PC-9 (cell line): ENCODE results near the gene ANKRD13B. TPM values are rescaled to one million over a fixed set of nuclear protein-coding genes. Genes with fewer than 3 reads are reported as not detected.

Experiments used
- BruUV-seq: library from RNA; stranded (reverse); fragments of 400-500 nt; replicated peaks from 2 replicates; lab custom pipeline; 2021; lab: Mats Ljungman, UMichigan
- CTCF ChIA-PET: fragments of 300-600 bp; sonication (Branson Sonifier 250); formaldehyde crosslinking; loops from one replicate; lab custom pipeline; 2022; ENCODE audit warnings: antibody characterized with exemption; lab: Charles Lee
- POLR2A ChIA-PET: fragments of 300-600 bp; sonication (Branson Sonifier 250); formaldehyde crosslinking; loops from one replicate; lab custom pipeline; 2022; ENCODE audit warnings: antibody characterized with exemption; ENCODE audit not compliant: unreplicated experiment; lab: Charles Lee
- DNase-seq, 2 experiments: peaks; one replicate each; pipeline versions ENCODE4 v3.0.0 to v3.0.0-alpha.2; 2015 to 2022; ENCODE audit warnings: mixed read lengths in 1 of 2
- H2AFZ ChIP-seq: fragments of 200-600 bp; sonication (generic); 2 replicates; pipeline ENCODE4 v1.8.1; 2017; ENCODE audit warnings: antibody characterized with exemption
- H3F3A ChIP-seq: fragments of 200-600 bp; sonication (generic); 2 replicates; pipeline ENCODE4 v1.8.1; 2017; ENCODE audit warnings: antibody characterized with exemption, mild to moderate bottlenecking, low read depth; ENCODE audit not compliant: insufficient read depth
- H3K27ac ChIP-seq: fragments of 200-600 bp; sonication (generic); 2 replicates; pipeline ENCODE4 v1.6.1; 2016; ENCODE audit warnings: mixed run types
- H3K27me3 ChIP-seq: fragments of 200-600 bp; sonication (generic); 2 replicates; pipeline ENCODE4 v1.6.1; 2016; ENCODE audit warnings: low read depth, mixed run types; ENCODE audit not compliant: insufficient read depth
- H3K36me3 ChIP-seq: fragments of 200-600 bp; sonication (generic); 2 replicates; pipeline ENCODE4 v1.6.1; 2016; ENCODE audit warnings: low read depth, mixed run types
- H3K4me1 ChIP-seq: fragments of 200-600 bp; sonication (generic); replicated peaks from 2 replicates; pipeline ENCODE4 v1.6.1; 2016; ENCODE audit warnings: mixed run types; ENCODE audit not compliant: insufficient read depth
- H3K4me2 ChIP-seq: fragments of 200-600 bp; sonication (generic); 2 replicates; pipeline ENCODE4 v1.6.1; 2017; ENCODE audit warnings: mixed run types
- H3K4me3 ChIP-seq: fragments of 200-600 bp; sonication (generic); 2 replicates; pipeline ENCODE4 v1.6.1; 2016; ENCODE audit warnings: mixed run types
- H3K79me2 ChIP-seq: fragments of 200-600 bp; sonication (generic); 2 replicates; pipeline ENCODE4 v1.6.1; 2017; ENCODE audit warnings: low read depth, mixed run types
- H3K9me2 ChIP-seq: fragments of 200-600 bp; sonication (generic); 2 replicates; pipeline ENCODE4 v1.8.1; 2017; ENCODE audit warnings: mild to moderate bottlenecking; ENCODE audit not compliant: insufficient read depth
- H3K9me3 ChIP-seq: fragments of 200-600 bp; sonication (generic); 2 replicates; pipeline ENCODE4 v1.8.1; 2016; ENCODE audit warnings: low read depth; ENCODE audit not compliant: insufficient read depth
- H4K20me1 ChIP-seq: fragments of 200-600 bp; sonication (generic); 2 replicates; pipeline ENCODE4 v1.8.1; 2017; ENCODE audit not compliant: insufficient read depth
- EZH2 ChIP-seq: fragments of 200-600 bp; sonication (generic); IDR thresholded peaks from 2 replicates; pipeline ENCODE4 v1.8.0; 2017; ENCODE audit warnings: antibody characterized with exemption, low read depth
- intact Hi-C: fragments of 100-400 bp; cut with micrococcal nuclease; formaldehyde crosslinking; loops from one replicate; pipeline ENCODE4 v1.10.0; 2022; ENCODE audit not compliant: unreplicated experiment
- total RNA-seq: library from RNA; stranded (reverse); gene quantifications from 2 replicates; pipeline ENCODE4 v1.2.3, GENCODE V29; 2021
- TF ChIP-seq, protein P1 (sequence below): fragments of 200-600 bp; sonication (generic); conservative IDR thresholded peaks from 2 replicates; pipeline ENCODE4 v1.6.1; 2017; ENCODE audit warnings: mixed run types, antibody characterized with exemption, mild to moderate bottlenecking, moderate library complexity

ANKRD13B gene
- total RNA-seq, 1 experiment from 2014 or later: 28.4 TPM

DNA sequence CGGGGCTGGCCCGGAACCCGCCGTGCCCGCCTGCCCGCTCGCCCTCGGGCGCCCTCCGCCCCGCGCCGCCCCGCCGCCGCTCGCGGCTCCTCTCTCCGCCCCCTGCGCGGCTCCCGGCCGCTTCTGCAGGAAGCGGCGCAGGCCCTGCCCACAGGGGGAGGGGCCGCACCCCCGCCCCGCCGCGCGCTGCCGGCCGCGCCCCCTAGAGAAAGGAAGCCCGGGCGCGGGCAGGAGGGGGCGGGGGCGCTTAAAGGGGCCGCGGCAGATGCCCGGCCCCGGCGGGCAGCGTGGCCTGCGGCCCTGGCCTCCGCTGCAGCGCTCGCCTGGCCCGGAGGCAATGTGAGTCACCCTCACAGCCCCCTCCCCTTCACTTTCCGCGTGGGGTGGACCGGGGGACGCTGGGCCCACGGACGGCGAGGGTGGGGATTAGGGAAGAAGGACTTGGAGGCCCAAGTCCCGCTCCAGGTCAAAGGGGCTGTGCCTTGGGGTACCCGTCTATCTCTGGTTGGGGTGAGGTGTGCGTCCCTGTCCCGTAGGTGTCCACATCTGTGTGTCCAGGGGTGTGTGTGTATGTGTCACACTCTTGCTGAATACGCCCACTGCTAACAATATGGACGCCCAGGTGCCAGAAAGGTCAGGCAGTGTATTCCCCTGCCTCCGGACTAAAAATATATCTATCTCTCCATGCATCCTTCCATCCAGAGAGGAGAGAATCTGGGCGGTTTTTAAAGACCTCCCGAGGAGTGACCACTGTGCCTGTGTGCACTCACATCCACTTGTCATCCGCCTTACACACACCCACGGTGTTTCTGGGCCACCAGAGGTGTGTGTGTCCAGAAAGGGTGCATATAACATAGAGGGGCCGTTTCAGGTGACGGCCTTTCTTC is 3.2 kb upstream of the ANKRD13B start, which contains the start of gene GIT1:
Gene GIT1, minus strand, starts transcription at position 125 of the 887 bp plus-strand sequence. CDS start 270 bp downstream, outside the sequence.
- Histone ChIP-seq H3F3A (peaks cover 30% of the 10 kb centered on the region), H3K4me1 (peaks cover 39% of the 10 kb centered on the region), H3K27me3 (no peaks in the 10 kb centered on the region), H3K27ac (0 out of 2 replicates have a peak within 1 kb of the TSS, but pooled peaks have one; percentile 4), H3K9me3 (no peaks in the 10 kb centered on the region), H3K4me3 (peak within 1 kb of the TSS; percentile 93), H4K20me1 (peaks cover 11% of the 10 kb centered on the region), H3K4me2 (peak within 1 kb of the TSS; percentile 86), H3K79me2 (peaks cover 51% of the 10 kb centered on the region), H2AFZ (peak within 1 kb of the TSS; percentile 96), H3K9me2 (no peaks in the 10 kb centered on the region), H3K36me3 (no peaks in the 10 kb centered on the region)
- no peak for TF ChIP-seq EZH2
- TF ChIP-seq, protein P1, sequence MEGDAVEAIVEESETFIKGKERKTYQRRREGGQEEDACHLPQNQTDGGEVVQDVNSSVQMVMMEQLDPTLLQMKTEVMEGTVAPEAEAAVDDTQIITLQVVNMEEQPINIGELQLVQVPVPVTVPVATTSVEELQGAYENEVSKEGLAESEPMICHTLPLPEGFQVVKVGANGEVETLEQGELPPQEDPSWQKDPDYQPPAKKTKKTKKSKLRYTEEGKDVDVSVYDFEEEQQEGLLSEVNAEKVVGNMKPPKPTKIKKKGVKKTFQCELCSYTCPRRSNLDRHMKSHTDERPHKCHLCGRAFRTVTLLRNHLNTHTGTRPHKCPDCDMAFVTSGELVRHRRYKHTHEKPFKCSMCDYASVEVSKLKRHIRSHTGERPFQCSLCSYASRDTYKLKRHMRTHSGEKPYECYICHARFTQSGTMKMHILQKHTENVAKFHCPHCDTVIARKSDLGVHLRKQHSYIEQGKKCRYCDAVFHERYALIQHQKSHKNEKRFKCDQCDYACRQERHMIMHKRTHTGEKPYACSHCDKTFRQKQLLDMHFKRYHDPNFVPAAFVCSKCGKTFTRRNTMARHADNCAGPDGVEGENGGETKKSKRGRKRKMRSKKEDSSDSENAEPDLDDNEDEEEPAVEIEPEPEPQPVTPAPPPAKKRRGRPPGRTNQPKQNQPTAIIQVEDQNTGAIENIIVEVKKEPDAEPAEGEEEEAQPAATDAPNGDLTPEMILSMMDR: no peak; the same call in 1 of the 2 replicates
- DNase-seq: peak; percentile 58 to 86
- intact Hi-C loops: loop anchor here (1.0 to 5.0 kb wide), 4 partner anchors 21 to 198 kb away; partner anchors contain the start of genes CORO6 and TP53I13
- ChIA-PET CTCF (no interaction called here), POLR2A (no interaction called here)
- no TSS peak for BruUV-seq

DNA sequence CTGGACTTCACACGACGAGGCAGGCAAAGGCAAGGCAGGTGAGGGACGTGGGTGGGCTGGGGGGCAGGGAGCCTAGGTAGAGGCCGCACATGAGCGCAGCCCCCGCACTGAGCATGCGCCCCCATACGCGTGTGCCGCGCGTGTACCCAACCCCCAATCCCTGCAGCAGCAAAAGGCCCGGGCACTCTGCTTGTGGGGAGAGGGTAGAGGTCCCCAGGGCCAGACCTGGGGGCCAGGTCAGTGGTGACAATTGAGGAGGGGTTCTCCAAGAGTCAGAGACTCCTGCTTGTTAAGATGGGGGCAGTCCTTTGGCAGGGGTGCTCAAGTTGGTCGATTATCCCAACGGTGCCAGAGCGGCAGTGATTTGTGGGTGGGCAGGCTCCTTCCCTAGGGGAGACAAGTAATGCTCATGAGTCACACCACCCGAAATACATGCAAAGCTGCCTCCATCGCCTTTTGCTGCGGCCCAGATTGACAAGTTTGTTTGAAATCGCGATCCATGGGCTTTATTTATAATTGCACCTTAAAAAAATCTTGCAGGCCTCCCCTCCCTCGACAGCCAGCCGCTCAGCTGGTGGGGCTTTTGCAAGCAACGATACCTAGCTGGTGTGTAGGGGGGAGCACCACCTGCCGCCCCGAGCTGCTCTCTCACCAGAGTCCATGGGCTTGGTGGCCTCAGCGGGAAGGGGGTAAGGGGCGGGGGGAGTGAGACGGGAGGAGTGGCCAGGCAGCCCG is 2.4 kb upstream of the ANKRD13B start:
- peak overlapping the region; percentile 59; the same call in 1 of the 2 replicates for H3K4me3 ChIP-seq
- peaks cover 30% of the 10 kb centered on the region for H3F3A ChIP-seq
- BruUV-seq: no TSS peak
- TF ChIP-seq, protein P1: no peak
- TF ChIP-seq EZH2: no peak
- peaks cover 51% of the 10 kb centered on the region for H3K79me2 ChIP-seq
- intact Hi-C loops: loop anchor here (1.0 to 5.0 kb wide), 3 partner anchors 48 to 221 kb away; no protein-coding TSS in a partner anchor
- no peaks in the 10 kb centered on the region for H3K27me3 ChIP-seq
- peak overlapping the region; percentile 75 for H3K4me2 ChIP-seq
- no peaks in the 10 kb centered on the region for H3K9me3 ChIP-seq
- H3K36me3 ChIP-seq: no peaks in the 10 kb centered on the region
- CTCF ChIA-PET: interaction anchor here (0.6 to 0.7 kb wide), 4 partner anchors 35 to 211 kb away, joined by 3 to 9 read pairs (median 6); no protein-coding TSS in a partner anchor
- POLR2A ChIA-PET: interaction anchor here (0.9 kb wide), 1 partner anchor 465 kb away, joined by 6 read pairs; no protein-coding TSS in a partner anchor
- H3K27ac ChIP-seq: no peak overlapping the region
- peaks cover 11% of the 10 kb centered on the region for H4K20me1 ChIP-seq
- H2AFZ ChIP-seq: no peak overlapping the region
- peak in 1 of 2 experiments; percentile 26 for DNase-seq
- peaks cover 47% of the 10 kb centered on the region for H3K4me1 ChIP-seq
- H3K9me2 ChIP-seq: no peaks in the 10 kb centered on the region
